Measurements from ENCODE around the gene SMOC2.
"Not testable (repeated sequence)": the region's sequence is repeated elsewhere in the genome, so short reads cannot be mapped to it uniquely, and the experiment has no call there.

Gene SMOC2

DNA sequence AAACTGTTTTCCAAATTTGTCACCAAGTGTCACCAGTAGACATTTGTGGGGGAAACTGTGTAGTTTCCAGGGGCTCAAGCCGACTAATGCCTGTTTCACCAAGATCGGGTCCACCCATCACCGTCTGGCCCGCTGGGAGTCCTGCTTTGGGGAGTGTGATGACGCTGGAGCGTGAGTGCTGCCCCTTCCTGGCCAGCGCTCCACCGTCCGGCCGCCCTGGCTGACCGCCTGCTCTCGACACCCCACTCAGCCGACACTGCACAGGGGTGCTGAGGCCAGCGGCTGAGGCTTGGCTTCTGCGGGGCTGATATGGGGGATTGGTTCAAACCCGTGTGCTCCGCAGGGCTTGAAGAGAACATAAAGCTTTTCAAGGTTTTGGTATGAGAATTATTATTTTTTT, 160.1 kb downstream of the SMOC2 start:
- DNase-seq (ENCODE audit: low spot score): no peak

DNA sequence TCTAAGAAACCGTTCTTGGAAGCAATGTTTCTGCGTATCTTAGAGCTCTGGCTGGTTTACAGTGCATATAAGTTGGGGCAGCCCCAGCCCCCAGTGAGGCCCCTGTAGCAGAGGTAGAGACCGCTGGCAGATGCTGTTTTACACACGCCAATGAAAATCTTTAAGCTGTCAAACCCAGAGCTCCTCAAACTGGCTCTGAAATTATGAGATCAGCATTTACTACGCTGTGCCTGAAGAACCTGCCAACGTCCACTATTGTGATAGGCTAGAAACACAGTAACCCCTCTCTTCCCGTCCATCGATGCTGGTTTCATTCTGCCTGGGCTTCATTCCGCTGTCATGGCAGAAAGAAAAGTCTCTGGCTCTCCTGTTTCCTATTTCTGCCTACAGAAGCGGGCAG, 160.6 kb downstream of the SMOC2 start:
- DNase-seq (ENCODE audit: low spot score): no peak

DNA sequence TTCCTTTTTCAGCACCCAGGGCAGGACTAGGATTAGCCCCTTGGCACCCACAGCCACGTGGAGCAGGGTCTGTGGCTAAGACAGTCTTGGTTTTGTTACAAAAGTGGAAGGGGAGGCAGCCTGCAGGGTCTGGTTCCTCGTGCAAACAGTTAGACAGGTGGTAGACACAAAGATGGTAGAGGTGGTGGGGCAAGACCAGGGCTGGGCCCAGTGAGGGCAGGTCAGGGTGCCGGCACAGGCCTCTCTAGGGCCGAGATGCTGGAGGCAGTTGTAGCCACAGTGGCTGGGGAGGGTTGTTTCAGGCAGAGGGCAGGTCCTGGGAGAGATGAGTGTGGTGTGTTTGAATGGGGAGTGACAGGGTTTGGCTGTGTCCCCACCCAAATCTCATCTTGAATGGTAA, 161.6 kb downstream of the SMOC2 start:
- DNase-seq (ENCODE audit: low spot score): no peak

DNA sequence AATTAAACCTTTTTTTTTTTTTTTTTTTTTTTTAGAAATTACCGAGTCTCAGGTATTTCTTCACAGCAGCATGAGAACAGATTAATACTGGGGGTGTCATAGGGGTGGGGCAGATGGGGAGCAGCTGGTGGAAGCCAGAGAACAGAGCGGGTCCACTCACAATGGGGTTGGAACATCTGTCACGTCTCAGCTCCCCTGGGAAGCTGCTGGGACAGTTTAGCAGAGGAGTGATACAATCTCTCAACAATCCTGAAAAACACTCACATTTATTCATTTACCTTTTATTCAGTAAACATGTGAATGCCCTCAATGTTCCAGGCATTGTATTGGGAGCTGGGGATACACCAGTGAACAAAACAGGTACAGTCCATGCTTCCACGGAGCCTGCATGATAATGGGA, 162.2 kb downstream of the SMOC2 start:
- DNase-seq (ENCODE audit: low spot score): no peak

DNA sequence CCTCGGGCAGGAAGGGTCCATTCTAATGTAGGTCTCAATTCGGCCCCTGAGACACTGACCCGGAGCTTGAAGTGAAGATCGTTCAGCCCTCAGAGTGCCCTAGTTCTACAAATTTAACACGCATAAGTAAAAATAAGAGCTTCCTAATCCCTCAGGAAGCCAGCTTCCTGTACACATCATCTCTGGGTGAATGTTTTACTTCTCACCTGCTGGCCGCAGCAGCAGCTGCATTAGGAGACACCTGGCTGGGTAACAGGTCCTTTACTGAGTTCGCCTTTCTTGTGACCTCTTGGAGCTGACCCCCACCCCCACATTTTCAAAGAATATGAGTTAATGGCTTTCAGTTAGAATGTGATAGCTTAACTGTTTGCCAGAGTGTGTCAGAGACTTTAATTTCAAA, 165.0 kb downstream of the SMOC2 start:
- DNase-seq (ENCODE audit: low spot score): no peak

DNA sequence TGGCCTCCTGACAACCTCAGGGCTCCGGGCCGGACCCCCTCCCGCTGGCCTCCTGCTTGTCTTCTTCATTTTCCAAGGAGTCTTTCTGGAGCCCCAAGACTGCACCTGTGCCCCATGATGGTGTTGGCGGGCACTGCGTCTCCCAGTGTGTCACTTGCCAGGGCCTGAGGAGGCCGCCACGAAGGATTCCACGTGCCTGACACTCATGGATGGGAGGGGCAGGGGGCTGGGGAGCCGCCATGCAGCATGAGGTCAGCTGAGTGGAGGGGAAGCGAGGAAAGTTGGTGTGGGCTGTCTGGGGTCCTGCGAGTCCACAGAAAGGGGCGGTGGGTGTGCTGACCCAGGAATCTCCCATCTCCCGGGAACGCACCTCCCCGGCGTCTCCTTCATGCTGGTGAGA, 165.7 kb downstream of the SMOC2 start:
- no peak for DNase-seq (ENCODE audit: low spot score)

DNA sequence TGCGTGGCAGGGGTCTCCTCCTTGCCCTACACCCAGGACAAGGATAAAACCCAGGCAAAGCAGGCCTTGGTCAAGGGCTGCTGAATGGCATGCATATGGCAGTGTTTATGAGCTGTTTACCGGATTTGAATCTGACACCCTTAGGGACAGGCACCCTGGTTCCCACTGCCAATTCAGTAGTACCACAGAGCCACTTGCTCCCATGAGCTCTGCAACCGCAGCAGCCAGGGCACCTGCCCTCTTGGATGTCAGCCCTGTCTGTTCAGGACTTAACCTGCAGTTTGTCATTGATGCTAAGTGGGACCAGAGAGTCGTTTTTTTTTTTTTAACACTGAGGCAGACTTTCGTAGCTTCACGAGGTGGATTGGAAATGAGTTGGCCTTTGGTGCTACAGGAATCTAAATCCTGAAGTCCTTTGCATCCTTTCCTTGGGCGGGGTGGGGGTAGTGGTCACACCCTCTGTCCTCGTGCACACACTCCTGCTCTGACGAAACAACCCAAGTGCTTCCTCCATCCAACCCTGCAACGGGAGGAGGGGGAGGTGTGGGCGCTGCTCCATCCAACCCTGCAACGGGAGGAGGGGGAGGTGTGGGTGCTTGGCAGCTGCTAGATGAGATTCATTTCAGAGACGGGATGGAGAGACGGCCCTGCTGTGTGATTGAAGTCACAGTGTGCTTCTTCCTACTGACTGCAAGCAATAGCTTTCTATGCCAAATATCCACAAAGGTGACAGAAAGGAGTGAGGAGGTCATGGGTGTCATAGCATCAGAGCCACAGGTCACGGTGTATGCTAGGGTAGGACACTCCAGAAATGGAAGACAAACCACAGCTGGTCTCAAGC, 166.5 kb downstream of the SMOC2 start:
- no peak for DNase-seq (ENCODE audit: low spot score)

DNA sequence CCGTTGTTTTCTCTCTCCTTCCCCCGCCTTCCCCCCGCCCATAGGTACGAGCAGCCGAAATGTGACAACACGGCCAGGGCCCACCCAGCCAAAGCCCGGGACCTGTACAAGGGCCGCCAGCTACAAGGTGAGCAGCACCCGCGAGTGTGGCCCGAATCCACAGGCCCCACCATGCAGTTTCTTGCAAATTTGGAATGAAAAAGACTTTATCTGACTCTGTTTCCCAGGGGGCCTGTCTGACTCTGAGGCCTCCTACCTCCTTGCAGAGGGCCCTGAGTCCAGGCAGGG, 167.1 kb downstream of the SMOC2 start:
- DNase-seq (ENCODE audit: low spot score): no peak

DNA sequence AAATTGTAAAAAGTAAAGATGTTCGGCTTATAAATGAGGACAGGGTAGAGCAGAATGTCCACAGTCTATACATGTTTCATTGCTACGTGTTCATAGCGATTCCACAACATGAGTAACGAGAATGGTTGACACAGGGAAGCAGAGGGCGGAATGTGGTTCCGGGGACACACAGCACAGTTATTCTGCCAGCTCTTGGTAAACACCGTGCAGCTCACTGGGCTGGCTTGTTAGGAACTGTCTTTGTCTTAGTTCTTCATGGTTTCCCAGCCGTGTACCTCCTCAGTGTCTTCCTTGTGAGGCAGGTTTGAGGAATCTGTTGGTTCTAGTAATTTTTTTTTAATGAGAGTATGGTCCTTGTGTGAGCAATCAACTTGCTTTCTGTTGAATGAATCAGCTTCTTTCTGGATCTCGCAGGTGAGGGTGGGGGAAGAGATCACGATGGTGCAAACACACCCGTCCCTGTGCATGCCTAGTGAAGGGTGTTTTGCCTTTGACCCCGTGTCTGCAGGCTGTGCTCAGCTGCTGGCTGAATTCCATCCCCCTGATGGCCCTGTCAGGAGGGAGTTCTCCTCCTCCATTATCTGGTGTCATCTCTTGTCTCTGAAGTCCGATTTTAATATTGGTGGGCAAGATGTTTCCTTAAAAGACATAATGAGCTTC, 168.2 kb downstream of the SMOC2 start:
- no peak for DNase-seq (ENCODE audit: low spot score)

DNA sequence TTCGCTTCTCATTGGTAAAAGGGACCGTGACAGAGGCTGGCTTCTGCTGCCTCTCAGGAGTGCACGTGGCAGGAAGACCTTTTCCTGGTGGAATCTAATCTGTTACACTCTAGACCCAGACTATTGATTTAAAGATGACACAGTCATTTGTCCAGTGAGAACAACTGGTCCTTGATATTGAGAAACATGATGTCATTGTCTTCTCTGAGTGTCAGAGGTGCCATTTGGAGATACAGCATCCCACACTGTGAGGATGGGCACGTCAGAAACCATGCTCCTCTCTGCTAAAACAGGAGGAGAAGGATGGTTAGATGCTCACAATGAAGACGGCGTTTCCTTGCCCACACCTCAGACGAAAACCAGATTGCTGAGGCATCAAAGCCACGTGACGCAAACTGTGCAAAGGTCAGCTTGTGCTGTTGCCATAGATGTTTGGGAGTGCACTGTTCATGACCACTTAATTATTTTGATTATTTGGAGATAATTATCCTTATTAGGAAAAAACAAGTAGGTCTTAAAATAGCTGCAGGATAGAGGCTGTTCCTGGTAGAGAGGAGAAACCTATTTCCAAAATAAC, 169.0 kb downstream of the SMOC2 start:
- no peak for DNase-seq (ENCODE audit: low spot score)

DNA sequence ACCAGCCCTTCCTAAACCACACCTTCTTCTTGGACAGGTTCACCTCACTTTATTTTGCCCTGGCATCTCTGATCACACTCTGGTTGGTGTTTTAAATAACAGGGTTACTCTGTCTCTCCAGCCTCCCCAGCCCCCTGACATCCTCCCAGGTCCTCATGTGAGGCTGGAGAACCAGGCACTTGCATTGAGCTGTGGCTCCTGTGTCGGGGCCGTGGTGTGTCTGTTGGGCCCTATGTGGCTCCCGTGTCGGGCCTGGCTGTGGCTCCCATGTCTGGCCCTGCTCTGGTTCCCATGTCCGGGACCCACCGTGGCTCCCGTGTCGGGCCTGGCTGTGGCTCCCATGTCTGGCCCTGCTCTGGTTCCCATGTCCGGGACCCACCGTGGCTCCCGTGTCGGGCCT, 170.0 kb downstream of the SMOC2 start:
- not testable (repeated sequence) for DNase-seq (ENCODE audit: low spot score)

DNA sequence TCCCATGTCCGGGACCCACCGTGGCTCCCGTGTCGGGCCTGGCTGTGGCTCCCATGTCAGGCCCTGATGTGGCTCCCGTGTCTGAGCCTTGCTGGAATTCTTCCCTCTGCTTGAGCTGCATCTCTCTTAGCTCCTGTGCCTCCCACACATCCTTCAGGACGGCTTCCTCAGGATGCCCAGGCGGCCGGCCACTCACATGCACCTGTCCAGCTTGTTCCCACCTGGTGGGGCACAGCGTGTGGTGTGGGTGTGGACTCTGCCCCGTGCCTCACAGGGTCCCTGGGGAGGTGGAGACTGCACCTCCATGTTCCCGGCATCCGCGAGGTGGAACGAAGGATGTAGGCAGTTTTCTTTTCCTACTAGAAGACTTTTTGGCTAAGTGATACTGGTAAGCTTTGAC, 170.7 kb downstream of the SMOC2 start:
- DNase-seq (ENCODE audit: low spot score): no peak

DNA sequence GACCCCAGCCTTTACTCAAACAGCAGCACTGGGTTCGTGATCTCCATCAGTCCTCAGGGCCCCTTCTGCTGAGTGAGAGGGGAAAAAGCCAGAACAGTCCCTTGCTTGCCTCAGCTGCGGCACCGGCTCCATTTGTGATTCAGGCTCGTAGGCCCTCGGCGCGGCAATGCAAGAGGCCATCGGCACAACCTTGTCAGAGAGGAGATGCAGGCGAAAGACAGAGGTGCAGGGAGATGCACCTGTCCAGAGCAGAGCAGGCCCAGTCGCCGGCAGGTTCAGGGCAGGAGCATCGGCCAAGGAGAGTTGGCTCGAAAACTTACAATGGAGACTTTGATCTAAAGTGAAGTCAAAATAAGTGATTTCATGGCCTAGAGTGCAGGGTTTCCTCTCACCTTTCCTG, 171.6 kb downstream of the SMOC2 start:
- DNase-seq (ENCODE audit: low spot score): no peak

DNA sequence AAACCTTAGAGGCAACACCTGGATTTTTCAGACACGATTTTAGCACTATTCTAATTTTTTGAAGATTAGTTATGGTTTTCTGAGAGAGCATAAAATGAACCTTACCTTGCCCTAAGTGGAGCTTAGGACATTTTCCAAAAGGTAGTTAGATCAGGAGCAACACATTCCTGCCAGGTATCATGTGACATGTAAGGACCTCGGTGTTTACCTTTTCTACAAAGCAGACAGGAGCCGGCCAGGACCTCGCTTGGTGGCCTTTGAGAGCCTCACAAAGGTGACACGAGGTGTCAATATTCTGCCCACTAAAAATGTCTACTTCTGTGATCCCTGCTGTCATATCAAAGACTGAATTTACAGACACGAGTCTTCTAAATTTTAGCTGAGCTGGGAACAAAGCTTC, 174.9 kb downstream of the SMOC2 start:
- DNase-seq (ENCODE audit: low spot score): no peak

DNA sequence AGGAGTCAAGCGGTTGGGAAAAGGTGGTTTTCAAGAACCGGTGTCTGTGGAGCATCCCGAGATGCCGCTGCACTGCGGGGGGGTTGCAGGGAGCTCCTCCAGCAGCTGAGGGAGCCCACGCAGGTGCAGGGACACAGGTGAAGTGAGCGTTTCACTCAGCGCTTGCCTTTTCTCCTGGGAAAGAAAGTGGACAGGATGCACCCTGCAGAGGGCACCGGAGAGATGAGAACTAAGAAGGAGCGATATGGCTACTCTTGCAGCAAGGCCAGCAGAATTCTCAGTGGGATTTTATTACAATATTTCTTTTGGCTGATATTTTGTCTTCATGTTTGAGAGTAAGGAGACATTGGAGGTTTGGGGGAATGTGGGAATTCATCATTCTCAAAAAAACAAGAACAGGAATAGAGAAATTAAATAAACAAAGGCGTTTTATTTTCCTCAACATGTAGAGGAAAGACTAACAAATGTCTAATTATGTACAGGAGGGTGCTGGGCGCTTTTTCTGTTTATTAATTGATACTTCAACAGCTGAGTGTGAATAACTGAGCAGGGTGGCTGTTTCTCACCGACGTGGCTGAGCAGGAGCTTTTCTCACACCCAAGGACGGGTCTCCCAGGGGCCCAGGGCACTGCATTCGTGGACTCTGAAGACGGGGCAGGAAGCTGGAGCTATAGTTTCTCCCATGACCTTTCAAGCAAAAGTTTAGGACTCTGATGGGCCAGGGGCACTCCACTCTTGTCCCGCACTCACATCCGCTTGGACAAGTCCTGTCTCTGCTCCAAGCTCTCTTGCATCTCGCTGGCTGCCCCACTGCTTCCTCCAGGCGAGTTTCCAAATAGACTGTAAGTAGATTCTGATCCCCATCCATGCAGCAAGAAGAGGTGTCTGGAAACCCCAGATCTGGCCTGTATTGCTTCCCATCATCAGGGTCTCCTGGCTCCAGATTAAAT, 176.1 kb downstream of the SMOC2 start:
- DNase-seq (ENCODE audit: low spot score): no peak

DNA sequence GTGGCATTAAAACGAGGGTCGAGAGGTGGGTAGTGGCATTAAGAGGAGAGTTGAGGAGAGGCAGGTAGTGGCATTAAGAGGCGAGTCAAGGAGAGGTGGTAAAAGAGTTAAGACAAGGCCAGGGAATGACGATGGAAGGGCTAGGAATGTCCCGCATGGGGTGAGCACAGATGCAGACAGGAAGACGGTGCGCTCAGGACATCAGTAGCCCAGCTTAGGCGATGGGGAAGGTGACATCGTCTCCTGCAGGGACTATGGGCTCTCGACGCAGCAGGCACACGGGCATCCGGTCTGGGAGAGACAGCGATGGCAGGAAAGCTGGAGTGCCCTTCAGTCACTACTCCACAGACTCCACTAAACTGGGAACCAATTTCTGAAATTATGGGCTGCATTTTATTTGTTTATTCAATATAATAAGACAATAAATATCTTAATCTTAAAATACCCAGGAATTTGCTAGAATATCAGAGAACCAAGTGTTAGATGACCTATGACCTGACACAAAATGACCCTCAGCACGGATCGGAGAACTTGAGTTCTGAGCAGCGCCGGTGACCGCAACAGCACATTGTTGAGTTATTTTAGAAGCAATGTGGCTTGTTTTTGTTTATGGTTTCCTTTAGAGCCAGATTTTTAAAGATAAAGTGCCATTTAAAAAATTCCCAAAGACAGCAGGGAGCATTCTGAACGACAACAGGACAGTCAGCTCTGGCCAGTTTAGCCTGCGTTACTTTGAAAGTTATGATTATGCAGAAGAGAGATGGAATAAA, 177.7 kb downstream of the SMOC2 start:
- DNase-seq (ENCODE audit: low spot score): no peak

DNA sequence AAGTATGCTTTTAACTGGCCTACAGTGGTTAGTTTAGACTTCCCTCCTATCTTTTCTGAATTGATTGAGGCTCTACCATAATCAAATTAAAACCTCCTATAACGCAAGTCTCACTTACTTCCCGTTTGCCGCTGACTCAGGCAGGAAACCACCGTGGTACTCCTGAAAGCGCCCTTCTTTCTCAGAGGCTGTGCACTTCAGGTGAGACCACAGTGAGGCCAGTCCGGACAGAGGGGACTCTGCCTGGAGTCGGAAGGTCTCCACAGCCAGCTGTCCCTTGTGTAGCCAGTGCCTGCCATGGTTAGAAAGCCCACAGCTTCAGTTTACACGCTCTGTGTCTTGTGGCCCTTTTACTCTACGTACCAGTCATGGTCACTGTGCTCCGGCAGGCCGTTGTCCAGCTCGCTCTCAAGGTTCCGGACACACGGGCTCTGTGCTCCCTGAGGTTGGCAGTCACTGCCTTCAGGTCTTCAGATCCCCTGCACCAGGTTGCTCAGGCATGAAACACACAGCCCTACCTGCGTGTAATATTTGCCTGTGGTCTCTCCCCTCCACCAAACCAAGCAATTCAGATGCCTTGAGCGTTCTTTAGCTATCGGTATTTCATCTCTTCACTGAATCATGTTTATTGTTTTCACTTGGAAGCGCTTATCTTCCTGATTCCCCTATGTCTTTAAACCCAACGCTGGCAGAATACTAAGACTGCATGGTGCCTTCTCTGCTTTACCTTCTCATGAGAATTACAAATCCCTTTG, 178.8 kb downstream of the SMOC2 start:
- no peak for DNase-seq (ENCODE audit: low spot score)

DNA sequence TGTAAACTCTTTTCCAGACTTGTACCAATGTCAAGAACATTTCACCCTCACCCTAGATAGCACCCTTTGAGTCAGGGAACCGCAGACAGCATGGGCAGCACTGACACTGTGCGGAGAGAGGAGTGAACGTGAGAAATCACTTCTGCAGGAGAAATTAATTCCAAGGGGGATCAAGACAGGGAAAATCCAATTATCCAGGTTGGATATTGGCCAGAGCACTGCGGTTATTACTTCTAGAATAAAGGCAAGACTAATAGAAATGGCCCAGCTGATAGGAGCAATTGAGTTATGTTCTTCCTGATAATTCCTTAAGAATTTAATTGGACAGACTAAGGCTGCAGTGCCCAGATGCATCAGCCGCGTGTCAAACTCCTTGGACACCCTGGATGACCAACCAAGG, 179.6 kb downstream of the SMOC2 start:
- DNase-seq (ENCODE audit: low spot score): no peak

DNA sequence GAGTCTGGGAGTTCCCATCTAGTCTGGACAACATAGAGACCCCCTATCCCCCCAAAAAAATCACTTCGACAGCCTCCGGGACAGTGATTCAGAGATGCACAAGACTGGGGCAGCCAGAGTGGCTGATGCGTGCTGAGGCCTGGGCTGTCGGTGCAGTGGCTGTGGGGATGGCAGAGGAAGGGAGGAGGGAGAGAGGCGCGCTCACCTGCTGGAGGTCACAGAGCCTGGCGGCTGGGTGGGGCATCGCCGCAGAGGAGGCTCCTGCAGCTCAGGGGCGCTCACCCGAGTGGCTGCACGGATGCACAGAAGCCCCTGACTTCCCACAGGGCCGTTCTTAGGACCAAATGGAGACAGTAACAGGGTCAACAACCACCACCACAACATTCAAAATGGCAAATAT, 182.8 kb downstream of the SMOC2 start:
- DNase-seq (ENCODE audit: low spot score): no peak

DNA sequence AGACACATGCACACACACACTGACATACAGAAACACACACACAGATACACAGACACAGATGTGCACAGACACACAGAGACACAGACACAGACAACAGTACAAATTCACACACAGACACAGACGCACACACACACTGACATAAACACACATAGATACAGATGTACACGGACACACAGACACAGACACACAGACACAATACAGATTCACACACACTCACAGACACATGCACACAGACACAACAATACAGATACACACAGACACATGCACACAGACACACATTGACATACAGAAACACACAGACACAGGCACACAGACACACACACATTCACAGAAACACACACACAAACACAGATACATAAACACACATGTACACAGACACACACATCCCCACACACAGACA, 183.6 kb downstream of the SMOC2 start:
- DNase-seq (ENCODE audit: low spot score): no peak

DNA sequence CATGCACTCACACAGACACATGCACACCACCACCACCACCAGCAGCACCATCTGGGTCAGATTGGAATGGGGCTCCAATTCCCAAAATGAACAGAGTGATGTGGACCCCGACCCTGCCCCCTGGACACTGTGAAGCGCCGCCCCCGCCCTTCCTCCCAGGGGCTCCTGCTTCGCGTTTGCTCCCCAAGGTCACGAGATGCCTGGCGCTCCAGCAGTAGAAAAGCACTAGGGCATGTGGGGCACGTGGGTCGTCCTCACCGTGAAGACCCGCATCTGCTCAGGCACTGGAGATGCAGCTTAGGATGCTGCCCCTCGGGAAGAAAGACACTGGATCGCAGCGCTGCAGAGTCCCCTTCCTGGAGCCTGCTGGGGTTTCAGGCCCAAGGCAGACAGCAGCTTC, 184.0 kb downstream of the SMOC2 start:
- no peak for DNase-seq (ENCODE audit: low spot score)

Measured in AG08395 (cell line).